ENCODE data around the gene TEX261. TPM values are rescaled to one million over a fixed set of nuclear protein-coding genes. Genes with fewer than 3 reads are reported as not detected.
"Not testable (repeated sequence)": the region's sequence is repeated elsewhere in the genome, so short reads cannot be mapped to it uniquely, and the experiment has no call there.

TEX261 gene
- total RNA-seq = 10 to 100 TPM; 34.0 to 54.2 (median 38.7) TPM

GRCh38 chr2:70994699-70995425, at the start of gene TEX261:
TEX261 (minus strand) TSS chr2:70994873; CDS start chr2:70994757, 116 bp downstream.
- TF ChIP-seq CTCF (IDR thresholded peaks at IDR 0.05 in 4 of 5, conservative IDR thresholded peaks at IDR 0.05 in 1 of 5) (peak; percentile 43 to 82 (median 56)), POLR2A (IDR thresholded peaks at IDR 0.05) (peak; percentile 67 to 74)
- in situ Hi-C loops (cut with MboI; ENCODE audit: low sequenced_read_pairs in 4 of 4) (no loop called here), intact Hi-C loops (cut with DNase I; ENCODE audit: low total_unique reads) (loop anchor here (2.0 kb wide), 2 partner anchors 30 to 74 kb away; partner anchors contain the start of gene NAGK)
- Histone ChIP-seq H3K4me3 (peak within 1 kb of the TSS; percentile 91 to 94 (median 94)), H3K27me3 (no peaks in the 10 kb centered on the region), H3K36me3 (peaks cover 0 to 21% of the 10 kb centered on the region in 2 donors), H3K4me1 (peaks cover 14 to 16% of the 10 kb centered on the region in 2 donors), H3K27ac (peak within 1 kb of the TSS; percentile 85 to 92 (median 88)), H3K9me3 (no peaks in the 10 kb centered on the region)
- peak; percentile 71 to 83 for DNase-seq
- peak; percentile 91 to 97 for ATAC-seq

DNA sequence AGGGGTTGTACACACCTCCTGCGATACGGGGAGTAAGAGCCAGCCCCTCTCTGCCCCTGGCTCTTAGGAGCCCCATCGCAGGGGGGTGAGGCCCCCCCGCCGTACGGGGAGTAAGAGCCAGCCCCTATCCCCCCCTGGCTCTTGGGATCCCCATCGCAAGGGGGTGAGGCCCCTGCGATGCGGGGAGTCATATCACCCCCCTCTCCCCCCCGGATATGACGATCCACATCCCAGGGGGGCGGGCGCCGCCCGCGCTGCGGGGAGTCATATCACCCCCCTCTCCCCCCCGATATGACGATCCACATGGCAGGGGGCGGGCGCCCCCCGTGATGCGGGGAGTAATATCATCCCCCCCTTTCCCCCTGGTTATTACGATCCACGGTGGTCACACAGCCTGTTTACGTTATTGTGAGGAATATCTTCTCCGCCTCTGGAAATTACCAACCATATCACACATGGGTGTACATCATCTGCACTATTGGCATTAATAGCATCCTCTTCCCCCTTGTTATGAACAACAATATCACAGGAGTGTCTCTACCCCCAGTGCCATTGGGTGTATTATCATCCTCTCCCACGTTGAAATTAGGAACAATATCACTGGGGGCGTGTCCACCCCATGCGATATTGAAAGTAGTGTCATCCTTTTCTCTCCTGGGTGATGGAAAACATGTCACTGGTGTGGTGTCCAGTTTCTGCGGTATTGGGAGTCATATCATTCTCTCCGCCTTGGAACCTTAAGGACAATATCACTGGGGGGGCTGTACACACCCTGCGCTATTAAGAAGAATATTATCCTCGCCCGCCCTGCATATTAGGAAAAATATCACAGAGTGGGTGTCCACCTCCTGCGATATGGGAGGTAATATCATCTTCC, 49.1 kb upstream of the TEX261 start:
- no peaks in the 10 kb centered on the region for H3K4me1 ChIP-seq
- H3K36me3 ChIP-seq = no peaks in the 10 kb centered on the region
- TF ChIP-seq POLR2A (IDR thresholded peaks at IDR 0.05) = no peak
- TF ChIP-seq CTCF (IDR thresholded peaks at IDR 0.05 in 4 of 5, conservative IDR thresholded peaks at IDR 0.05 in 1 of 5) = no peak
- no peak for ATAC-seq
- in situ Hi-C loops (cut with MboI; ENCODE audit: low sequenced_read_pairs in 4 of 4) = no loop called here
- intact Hi-C loops (cut with DNase I; ENCODE audit: low total_unique reads) = no loop called here
- H3K27me3 ChIP-seq = peaks cover 0 to 7% (median 0%) of the 10 kb centered on the region in 3 donors
- DNase-seq = no peak
- no peak overlapping the region for H3K27ac ChIP-seq
- H3K9me3 ChIP-seq = no peaks in the 10 kb centered on the region
- no peak overlapping the region for H3K4me3 ChIP-seq

GRCh38 chr2:71042287-71042686, 47.6 kb upstream of the TEX261 start:
- intact Hi-C loops (cut with DNase I; ENCODE audit: low total_unique reads) = no loop called here
- no peak for ATAC-seq
- TF ChIP-seq POLR2A (IDR thresholded peaks at IDR 0.05) = no peak
- no peak for TF ChIP-seq CTCF (IDR thresholded peaks at IDR 0.05 in 4 of 5, conservative IDR thresholded peaks at IDR 0.05 in 1 of 5)

GRCh38 chr2:71036296-71036695, 41.6 kb upstream of the TEX261 start:
- H3K27ac ChIP-seq; H3K36me3 ChIP-seq; in situ Hi-C loops (cut with MboI; ENCODE audit: low sequenced_read_pairs in 4 of 4); H3K9me3 ChIP-seq; DNase-seq; H3K27me3 ChIP-seq; H3K4me3 ChIP-seq; ATAC-seq; intact Hi-C loops (cut with DNase I; ENCODE audit: low total_unique reads); H3K4me1 ChIP-seq: not testable (repeated sequence)

More at GRCh38 chr2:71042287-71042686, 47.6 kb upstream of the TEX261 start:
- Histone ChIP-seq H3K27me3 (peaks cover 0 to 7% (median 0%) of the 10 kb centered on the region in 3 donors), H3K4me3 (no peak overlapping the region), H3K36me3 (no peaks in the 10 kb centered on the region), H3K9me3 (no peaks in the 10 kb centered on the region), H3K27ac (no peak overlapping the region), H3K4me1 (no peaks in the 10 kb centered on the region)
- in situ Hi-C loops (cut with MboI; ENCODE audit: low sequenced_read_pairs in 4 of 4) = no loop called here
- DNase-seq = no peak

- DNase-seq; H3K4me1 ChIP-seq; H3K27me3 ChIP-seq; ATAC-seq; in situ Hi-C loops (cut with MboI; ENCODE audit: low sequenced_read_pairs in 4 of 4); H3K27ac ChIP-seq; H3K4me3 ChIP-seq; intact Hi-C loops (cut with DNase I; ENCODE audit: low total_unique reads); H3K36me3 ChIP-seq; H3K9me3 ChIP-seq: not testable (repeated sequence)
Observed at GRCh38 chr2:71023553-71024243, 29.0 kb upstream of the TEX261 start.

DNA sequence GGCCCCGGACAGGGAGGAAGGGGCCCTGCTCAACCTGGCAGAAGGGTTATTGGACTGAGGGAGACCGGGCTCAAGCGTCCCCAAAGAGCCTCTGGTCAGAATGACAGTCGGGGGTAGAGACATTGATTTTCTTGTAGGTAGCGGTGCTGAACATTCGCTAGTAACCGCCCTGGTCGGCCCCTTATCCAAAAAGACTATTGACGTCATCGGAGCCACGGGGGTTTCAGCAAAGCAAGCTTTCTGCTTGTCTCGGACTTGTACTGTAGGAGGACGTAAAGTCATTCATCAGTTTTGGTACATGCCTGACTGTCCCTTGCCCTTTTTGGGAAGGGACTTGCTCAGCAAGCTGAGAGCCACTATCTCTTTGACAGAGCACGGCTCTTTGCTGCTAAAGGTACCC, 26.7 kb upstream of the TEX261 start:
- H3K36me3 ChIP-seq; H3K27ac ChIP-seq; ATAC-seq; intact Hi-C loops (cut with DNase I; ENCODE audit: low total_unique reads); H3K4me3 ChIP-seq; H3K4me1 ChIP-seq; in situ Hi-C loops (cut with MboI; ENCODE audit: low sequenced_read_pairs in 4 of 4); H3K27me3 ChIP-seq; H3K9me3 ChIP-seq; DNase-seq: not testable (repeated sequence)

DNA sequence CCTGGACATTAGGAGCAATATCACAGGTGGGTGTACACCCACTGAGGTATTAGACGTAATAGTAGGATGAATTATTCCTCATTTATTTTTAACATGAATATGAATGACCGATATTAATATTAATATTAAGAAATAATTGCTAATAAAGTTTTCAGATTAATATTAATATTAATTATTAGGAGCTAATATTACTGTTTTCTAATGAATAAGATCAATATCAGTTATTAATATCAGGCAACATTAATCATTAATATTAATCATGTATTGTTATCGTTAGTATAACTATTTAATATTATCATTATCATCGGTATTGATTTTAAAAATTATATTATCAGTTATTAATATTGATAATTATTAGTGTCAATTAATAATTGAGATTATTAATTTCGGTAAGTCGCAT, 25.3 kb upstream of the TEX261 start:
- H3K36me3 ChIP-seq; intact Hi-C loops (cut with DNase I; ENCODE audit: low total_unique reads); ATAC-seq; H3K9me3 ChIP-seq; H3K27me3 ChIP-seq; H3K4me1 ChIP-seq; H3K27ac ChIP-seq; DNase-seq; H3K4me3 ChIP-seq; in situ Hi-C loops (cut with MboI; ENCODE audit: low sequenced_read_pairs in 4 of 4): not testable (repeated sequence)
